Peyer's patch (tissue), 4 donors: ENCODE measurements around the gene LRRC15.

ENCODE experiments used
- CTCF ChIP-seq, 6 experiments: fragments of 450-650 bp in 4 of 6; fragments of 200-600 bp in 2 of 6; sonication (generic) in 1 of 6; IDR thresholded peaks; one replicate each; pipeline ENCODE4 v1.5.1; 2017 to 2019; ENCODE audit warnings: antibody characterized with exemption in 6 of 6, mild to moderate bottlenecking in 3 of 6, moderate library complexity in 1 of 6
- POLR2A ChIP-seq, 2 donors: fragments of 450-650 bp; IDR thresholded peaks; one replicate each; pipeline ENCODE4 v1.5.1; 2017; ENCODE audit warnings: antibody characterized with exemption in 2 of 2, mild to moderate bottlenecking in 2 of 2, moderate library complexity in 2 of 2

DNA sequence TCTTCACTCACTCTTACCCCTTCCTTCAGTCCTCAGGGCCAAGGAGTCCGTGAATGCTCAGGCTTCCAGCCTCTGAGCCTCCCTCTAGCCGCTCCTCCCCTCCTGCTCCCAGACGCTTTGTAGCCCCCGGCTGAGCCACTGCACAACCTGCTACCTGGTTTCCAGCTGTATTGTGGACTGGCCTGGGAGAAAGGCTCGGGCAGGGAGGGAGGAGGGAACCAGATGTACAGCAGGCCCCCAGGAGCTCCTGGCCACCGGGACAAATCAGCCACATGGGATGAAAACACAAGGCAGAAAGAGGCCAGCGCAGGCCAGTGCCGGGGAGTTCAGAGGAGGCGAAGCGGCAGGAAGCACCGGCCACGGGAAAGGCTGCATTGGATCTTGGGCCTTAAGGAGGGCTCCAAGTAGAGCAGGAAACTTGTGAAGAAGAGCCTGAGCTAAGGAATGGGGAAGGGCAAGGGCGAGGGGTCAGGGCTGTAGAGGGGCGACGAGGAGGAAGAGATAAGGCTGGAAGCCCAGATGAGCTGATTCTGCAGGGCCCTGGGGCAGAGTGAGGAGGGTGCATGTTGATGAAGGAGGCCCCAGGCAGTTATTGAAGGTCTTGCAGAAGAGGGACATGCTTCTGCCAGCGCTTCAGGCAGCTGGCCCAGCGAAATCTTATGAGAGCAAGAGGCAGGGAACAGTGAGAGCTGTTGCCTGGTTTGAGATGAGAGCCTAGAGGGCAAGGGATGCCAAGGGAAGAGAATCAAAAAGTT, 32.8 kb downstream of the LRRC15 start:
- TF ChIP-seq CTCF (IDR thresholded peaks at IDR 0.05) (no peak), POLR2A (IDR thresholded peaks at IDR 0.05) (no peak)
